Uterus (tissue), 4 donors: ENCODE results near the gene S100A10. TPM values are rescaled to one million over a fixed set of nuclear protein-coding genes. Genes with fewer than 3 reads are reported as not detected.
A peak's percentile ranks its signal among the peaks of the same experiment; 100 is the strongest.

Source experiments
- DNase-seq, 2 donors: peaks; one replicate each; pipeline ENCODE4 v3.0.0-alpha.2; 2019 to 2020
- H3K27ac ChIP-seq, 2 donors: fragments of 200-600 bp; sonication (generic); 1 replicate in 1 of 2; 2 replicates in 1 of 2; pipeline ENCODE4 v1.5.1; 2016 to 2018
- H3K27me3 ChIP-seq, 2 donors: fragments of 200-600 bp; sonication (generic); one replicate each; pipeline ENCODE4 v1.5.1; 2018 to 2019; ENCODE audit warnings: control low read depth in 1 of 2
- H3K36me3 ChIP-seq, 2 donors: fragments of 200-600 bp; sonication (generic); one replicate each; pipeline ENCODE4 v1.5.1; 2019; ENCODE audit warnings: control low read depth in 1 of 2
- H3K4me1 ChIP-seq, 2 donors: fragments of 200-600 bp; sonication (generic); one replicate each; pipeline ENCODE4 v1.5.1; 2018 to 2019; ENCODE audit warnings: control low read depth in 1 of 2
- H3K4me3 ChIP-seq, 2 donors: fragments of 200-600 bp; sonication (generic); 1 replicate in 1 of 2; 2 replicates in 1 of 2; pipeline ENCODE4 v1.5.1; 2018 to 2019; ENCODE audit warnings: mild to moderate bottlenecking in 1 of 2
- H3K9me3 ChIP-seq, 2 donors: fragments of 200-600 bp; sonication (generic); one replicate each; pipeline ENCODE4 v1.5.1; 2019; ENCODE audit warnings: control low read depth in 1 of 2
- CTCF ChIP-seq, 4 experiments: fragments of 200-600 bp in 2 of 4; fragments of 450-650 bp in 2 of 4; sonication (generic) in 2 of 4; IDR thresholded peaks; one replicate each; pipeline ENCODE4 v1.5.1; 2016 to 2019; ENCODE audit warnings: antibody characterized with exemption in 4 of 4, mild to moderate bottlenecking in 2 of 4, moderate library complexity in 1 of 4
- POLR2A ChIP-seq, 2 donors: fragments of 450-650 bp; IDR thresholded peaks; one replicate each; pipeline ENCODE4 v1.6.1; 2016; ENCODE audit warnings: antibody characterized with exemption in 2 of 2, mild to moderate bottlenecking in 1 of 2, moderate library complexity in 1 of 2
- intact Hi-C: fragments of 100-400 bp; cut with DNase I; formaldehyde crosslinking; loops from one replicate; pipeline ENCODE4 v1.15.1; 2023; ENCODE audit warnings: low total_unique reads
- total RNA-seq, 4 donors: library from RNA; depleted of rRNA in 3 of 4; stranded (reverse); fragments of >200 nt in 3 of 4; gene quantifications; one replicate each; pipeline versions ENCODE4 v1.1.0 to v1.2.4, GENCODE V29; 2014 to 2023
- donor health status: DM: yes; HTN: yes; CAD: no.

The S100A10 gene
- total RNA-seq, 4 donors from 2014 or later = 21.8 to 189 (median 34.6) TPM

GRCh38 chr1:151991663-151992302 is 1.9 kb downstream of the S100A10 start:
- TF ChIP-seq POLR2A (IDR thresholded peaks at IDR 0.05) (no peak), CTCF (IDR thresholded peaks at IDR 0.05) (no peak)
- intact Hi-C loops = no loop called here
- peak overlapping the region; percentile 87 to 90 for H3K27ac ChIP-seq
- peak overlapping the region; percentile 65 to 86 for H3K4me3 ChIP-seq
- no peaks in the 10 kb centered on the region for H3K9me3 ChIP-seq
- peaks cover 11 to 20% of the 10 kb centered on the region in 2 donors for H3K4me1 ChIP-seq
- H3K27me3 ChIP-seq = no peaks in the 10 kb centered on the region
- no peak for DNase-seq
- no peaks in the 10 kb centered on the region for H3K36me3 ChIP-seq

- H3K36me3 ChIP-seq = no peaks in the 10 kb centered on the region
- no peak overlapping the region for H3K4me3 ChIP-seq
- DNase-seq = peak; percentile 31 to 35
- no peaks in the 10 kb centered on the region for H3K27me3 ChIP-seq
- peak overlapping the region; percentile 87 to 90 for H3K27ac ChIP-seq
- TF ChIP-seq CTCF (IDR thresholded peaks at IDR 0.05) (no peak), POLR2A (IDR thresholded peaks at IDR 0.05) (no peak)
- intact Hi-C loops = no loop called here
- H3K4me1 ChIP-seq = peaks cover 11 to 20% of the 10 kb centered on the region in 2 donors
- no peaks in the 10 kb centered on the region for H3K9me3 ChIP-seq
Measured at GRCh38 chr1:151990856-151991198, 2.8 kb downstream of the S100A10 start.

- no peaks in the 10 kb centered on the region for H3K9me3 ChIP-seq
- H3K36me3 ChIP-seq = no peaks in the 10 kb centered on the region
- intact Hi-C loops = no loop called here
- H3K27ac ChIP-seq = peak overlapping the region in 1 of 2 donors; percentile 90
- no peak overlapping the region for H3K4me3 ChIP-seq
- no peak for DNase-seq
- H3K27me3 ChIP-seq = no peaks in the 10 kb centered on the region
- peaks cover 11 to 20% of the 10 kb centered on the region in 2 donors for H3K4me1 ChIP-seq
- TF ChIP-seq CTCF (IDR thresholded peaks at IDR 0.05) = no peak
- TF ChIP-seq POLR2A (IDR thresholded peaks at IDR 0.05) = no peak
Measured at GRCh38 chr1:151990058-151990855, 3.4 kb downstream of the S100A10 start.

- peak; percentile 45 to 51 for DNase-seq
- Histone ChIP-seq H3K36me3 (no peaks in the 10 kb centered on the region), H3K4me3 (no peak overlapping the region), H3K27me3 (no peaks in the 10 kb centered on the region), H3K27ac (peak overlapping the region; percentile 26 to 47), H3K9me3 (no peaks in the 10 kb centered on the region), H3K4me1 (peaks cover 11 to 20% of the 10 kb centered on the region in 2 donors)
- no peak for TF ChIP-seq CTCF (IDR thresholded peaks at IDR 0.05)
- no peak for TF ChIP-seq POLR2A (IDR thresholded peaks at IDR 0.05)
- intact Hi-C loops = no loop called here
Measured at GRCh38 chr1:151989211-151989862, 4.3 kb downstream of the S100A10 start.
